CD4-positive, CD25-positive, alpha-beta regulatory T cell (primary cell): Measurements from ENCODE around the gene PCDHGA4. TPM values are rescaled to one million over a fixed set of nuclear protein-coding genes. Genes with fewer than 3 reads are reported as not detected.
A peak's percentile ranks its signal among the peaks of the same experiment; 100 is the strongest.
"Not testable (repeated sequence)": the region's sequence is repeated elsewhere in the genome, so short reads cannot be mapped to it uniquely, and the experiment has no call there.

ENCODE experiments used
- ATAC-seq, 2 donors: fragments of 150-1000 bp; cut with Tn5 transposase; one replicate each; pipeline ENCODE4 v1.10.0; 2021; ENCODE audit warnings: low read depth in 2 of 2, moderate number of reproducible peaks in 2 of 2, moderate library complexity in 1 of 2
- DNase-seq, 3 donors: peaks; one replicate each; pipeline versions ENCODE4 v3.0.0 to v3.0.0-alpha.2; 2012 to 2022; ENCODE audit warnings: mixed read lengths in 1 of 3
- H3K27ac ChIP-seq: one replicate; pipeline ENCODE4 v1.7.0; 2013; ENCODE audit warnings: mild to moderate bottlenecking, low read length; ENCODE audit not compliant: insufficient read depth, poor library complexity, severe bottlenecking
- H3K27me3 ChIP-seq: one replicate; pipeline ENCODE4 v1.7.0; 2013; ENCODE audit warnings: low read length; ENCODE audit not compliant: control insufficient read depth, insufficient read depth
- H3K36me3 ChIP-seq: one replicate; pipeline ENCODE4 v1.7.0; 2013; ENCODE audit warnings: mild to moderate bottlenecking, low read length, moderate library complexity; ENCODE audit not compliant: control insufficient read depth, insufficient read depth
- H3K4me1 ChIP-seq: 2 replicates; pipeline ENCODE4 v1.7.0; 2013; ENCODE audit warnings: mild to moderate bottlenecking, low read length; ENCODE audit not compliant: insufficient read depth, control insufficient read depth, poor library complexity, severe bottlenecking
- H3K4me3 ChIP-seq: one replicate; pipeline ENCODE4 v1.7.0; 2013; ENCODE audit warnings: low read depth, mild to moderate bottlenecking, low read length, moderate library complexity
- H3K9me3 ChIP-seq, 2 experiments: 1 replicate in 1 of 2; 2 replicates in 1 of 2; pipeline ENCODE4 v1.7.0; 2013; ENCODE audit warnings: low read length in 2 of 2, mild to moderate bottlenecking in 1 of 2, moderate library complexity in 1 of 2; ENCODE audit not compliant: control insufficient read depth in 2 of 2
- H3K27ac Mint-ChIP-seq, 3 donors: one replicate each; pipeline ENCODE4 v1.8.0; 2020 to 2022; ENCODE audit warnings: mild to moderate bottlenecking in 3 of 3, mixed read lengths in 3 of 3, moderate library complexity in 2 of 3
- H3K27me3 Mint-ChIP-seq: one replicate; pipeline ENCODE4 v1.8.0; 2022; ENCODE audit warnings: mild to moderate bottlenecking, mixed read lengths
- H3K36me3 Mint-ChIP-seq: one replicate; pipeline ENCODE4 v1.8.0; 2020; ENCODE audit warnings: mixed read lengths
- H3K4me1 Mint-ChIP-seq, 4 donors: one replicate each; pipeline ENCODE4 v1.8.0; 2020 to 2022; ENCODE audit warnings: mixed read lengths in 4 of 4, mild to moderate bottlenecking in 1 of 4
- H3K4me3 Mint-ChIP-seq, 4 donors: one replicate each; pipeline ENCODE4 v1.8.0; 2020 to 2022; ENCODE audit warnings: mild to moderate bottlenecking in 4 of 4, mixed read lengths in 4 of 4, moderate library complexity in 3 of 4
- H3K9me3 Mint-ChIP-seq, 7 donors: one replicate each; pipeline ENCODE4 v1.8.0; 2020 to 2022; ENCODE audit warnings: mixed read lengths in 7 of 7, mild to moderate bottlenecking in 3 of 7, moderate library complexity in 2 of 7
- polyA plus RNA-seq, 4 donors: library from polyadenylated mRNA; unstranded; fragments of 300-500 nt; fragmentation: Illumina TruSeq; gene quantifications; one replicate each; pipeline ENCODE4 v1.2.3, GENCODE V29; 2021
- total RNA-seq: library from RNA; stranded (reverse); gene quantifications from one replicate; pipeline ENCODE4 v1.2.3, GENCODE V29; 2022

Gene PCDHGA4
- total and polyA plus RNA-seq, 5 donors from 2014 or later: not detected

- H3K4me1 Mint-ChIP-seq: peaks cover 13 to 45% (median 26%) of the 10 kb centered on the region in 4 donors
- Histone ChIP-seq H3K9me3 (peaks cover 47 to 50% of the 10 kb centered on the region in 2 experiments), H3K4me3 (peak overlapping the region; percentile 7), H3K36me3 (peaks cover 11% of the 10 kb centered on the region), H3K27me3 (peaks cover 4% of the 10 kb centered on the region), H3K4me1 (peaks cover 5% of the 10 kb centered on the region), H3K27ac (no peak overlapping the region)
- peaks cover 21% of the 10 kb centered on the region for H3K27me3 Mint-ChIP-seq
- no peak overlapping the region for H3K27ac Mint-ChIP-seq
- DNase-seq (no peak), ATAC-seq (no peak)
- peak overlapping the region in 3 of 4 donors; percentile 13 to 93 (median 53) for H3K4me3 Mint-ChIP-seq
- H3K9me3 Mint-ChIP-seq: peaks cover 3 to 67% (median 34%) of the 10 kb centered on the region in 7 donors
- H3K36me3 Mint-ChIP-seq: peaks cover 24% of the 10 kb centered on the region
Measured at GRCh38 chr5:141322261-141322660, 32.6 kb upstream of the PCDHGA4 start.

GRCh38 chr5:141326088-141326854, 28.6 kb upstream of the PCDHGA4 start:
- Mint-ChIP-seq H3K4me3 (peak overlapping the region; percentile 80 to 94 (median 92)), H3K9me3 (peaks cover 0 to 64% (median 14%) of the 10 kb centered on the region in 7 donors), H3K27ac (peak overlapping the region; percentile 80 to 94 (median 92)), H3K27me3 (peaks cover 29% of the 10 kb centered on the region), H3K4me1 (peaks cover 4 to 15% (median 7%) of the 10 kb centered on the region in 4 donors), H3K36me3 (peaks cover 3% of the 10 kb centered on the region)
- Histone ChIP-seq H3K36me3 (no peaks in the 10 kb centered on the region), H3K4me3 (peak overlapping the region; percentile 82), H3K27ac (peak overlapping the region; percentile 45), H3K9me3 (peaks cover 38 to 39% of the 10 kb centered on the region in 2 experiments), H3K4me1 (peaks cover under 1% of the 10 kb centered on the region), H3K27me3 (peaks cover 9% of the 10 kb centered on the region)
- peak; percentile 88 for ATAC-seq
- DNase-seq: peak; percentile 51 to 69 (median 67)

- Histone ChIP-seq H3K4me1 (no peaks in the 10 kb centered on the region), H3K27me3 (peaks cover 12% of the 10 kb centered on the region), H3K4me3 (no peak overlapping the region), H3K36me3 (no peaks in the 10 kb centered on the region), H3K9me3 (peaks cover 31 to 39% of the 10 kb centered on the region in 2 experiments), H3K27ac (no peak overlapping the region)
- DNase-seq: no peak
- Mint-ChIP-seq H3K27ac (no peak overlapping the region), H3K36me3 (peaks cover 5% of the 10 kb centered on the region), H3K4me1 (peaks cover 0 to 11% (median 7%) of the 10 kb centered on the region in 4 donors), H3K9me3 (peaks cover 0 to 62% (median 7%) of the 10 kb centered on the region in 7 donors), H3K4me3 (no peak overlapping the region), H3K27me3 (peaks cover 38% of the 10 kb centered on the region)
- no peak for ATAC-seq
Measured at GRCh38 chr5:141328231-141328630, 26.6 kb upstream of the PCDHGA4 start.

- Mint-ChIP-seq H3K4me1 (peaks cover 0 to 11% (median 7%) of the 10 kb centered on the region in 4 donors), H3K36me3 (peaks cover 5% of the 10 kb centered on the region), H3K4me3 (no peak within 1 kb of the TSS), H3K27ac (no peak within 1 kb of the TSS), H3K9me3 (peaks cover 0 to 70% (median 19%) of the 10 kb centered on the region in 7 donors), H3K27me3 (peaks cover 55% of the 10 kb centered on the region)
- H3K27ac ChIP-seq: no peak within 1 kb of the TSS
- H3K4me1 ChIP-seq: no peaks in the 10 kb centered on the region
- ATAC-seq (no peak), DNase-seq (peak in 1 of 3 donors; percentile 32)
- H3K27me3 ChIP-seq: peaks cover 15% of the 10 kb centered on the region
- H3K9me3 ChIP-seq: peaks cover 45 to 57% of the 10 kb centered on the region in 2 experiments
- H3K4me3 ChIP-seq: no peak within 1 kb of the TSS
- no peaks in the 10 kb centered on the region for H3K36me3 ChIP-seq
Measured at GRCh38 chr5:141330299-141331080, 24.3 kb upstream of the PCDHGA4 start, which contains the start of gene PCDHGA1. Gene PCDHGA1 (plus strand): TSS chr5:141330514.

- not testable (repeated sequence) for H3K4me3 Mint-ChIP-seq, ATAC-seq, DNase-seq, H3K4me1 Mint-ChIP-seq, H3K36me3 Mint-ChIP-seq, H3K27ac ChIP-seq, H3K36me3 ChIP-seq, H3K4me3 ChIP-seq, H3K27ac Mint-ChIP-seq, H3K4me1 ChIP-seq
- peaks cover 4 to 76% (median 23%) of the 10 kb centered on the region in 7 donors for H3K9me3 Mint-ChIP-seq
- Histone ChIP-seq H3K27me3 (peaks cover 17% of the 10 kb centered on the region), H3K9me3 (peaks cover 57 to 59% of the 10 kb centered on the region in 2 experiments)
- H3K27me3 Mint-ChIP-seq: peaks cover 60% of the 10 kb centered on the region
Measured at GRCh38 chr5:141332571-141332970, 22.2 kb upstream of the PCDHGA4 start.

- DNase-seq (no peak), ATAC-seq (no peak)
- Mint-ChIP-seq H3K9me3 (peaks cover 7 to 72% (median 33%) of the 10 kb centered on the region in 7 donors), H3K4me1 (no peaks in the 10 kb centered on the region), H3K4me3 (peak within 1 kb of the TSS in 1 of 4 donors; percentile 11), H3K36me3 (peaks cover 3% of the 10 kb centered on the region), H3K27me3 (peaks cover 64% of the 10 kb centered on the region), H3K27ac (no peak within 1 kb of the TSS)
- Histone ChIP-seq H3K36me3 (no peaks in the 10 kb centered on the region), H3K27me3 (peaks cover 21% of the 10 kb centered on the region), H3K4me1 (no peaks in the 10 kb centered on the region), H3K9me3 (peaks cover 50 to 63% of the 10 kb centered on the region in 2 experiments), H3K4me3 (no peak within 1 kb of the TSS), H3K27ac (no peak within 1 kb of the TSS)
Measured at GRCh38 chr5:141338538-141339306, 16.1 kb upstream of the PCDHGA4 start, which contains the start of gene PCDHGA2. Gene PCDHGA2 (plus strand): TSS chr5:141338760.

- DNase-seq, H3K4me3 ChIP-seq, H3K27ac ChIP-seq, H3K4me1 Mint-ChIP-seq, H3K4me1 ChIP-seq, H3K36me3 ChIP-seq, H3K4me3 Mint-ChIP-seq, ATAC-seq, H3K27ac Mint-ChIP-seq, H3K36me3 Mint-ChIP-seq: not testable (repeated sequence)
- H3K9me3 ChIP-seq: peaks cover 52 to 53% of the 10 kb centered on the region in 2 experiments
- peaks cover 9 to 74% (median 27%) of the 10 kb centered on the region in 7 donors for H3K9me3 Mint-ChIP-seq
- H3K27me3 Mint-ChIP-seq: peaks cover 57% of the 10 kb centered on the region
- H3K27me3 ChIP-seq: peaks cover 18% of the 10 kb centered on the region
Measured at GRCh38 chr5:141340781-141341354, 14.0 kb upstream of the PCDHGA4 start.
